NCI-H1105 (cell line): ENCODE data around the gene GNAT2.

Experiments
- DNase-seq: peaks from one replicate; lab custom pipeline; 2025; lab: John Stamatoyannopoulos, UW

GNAT2 gene

DNA sequence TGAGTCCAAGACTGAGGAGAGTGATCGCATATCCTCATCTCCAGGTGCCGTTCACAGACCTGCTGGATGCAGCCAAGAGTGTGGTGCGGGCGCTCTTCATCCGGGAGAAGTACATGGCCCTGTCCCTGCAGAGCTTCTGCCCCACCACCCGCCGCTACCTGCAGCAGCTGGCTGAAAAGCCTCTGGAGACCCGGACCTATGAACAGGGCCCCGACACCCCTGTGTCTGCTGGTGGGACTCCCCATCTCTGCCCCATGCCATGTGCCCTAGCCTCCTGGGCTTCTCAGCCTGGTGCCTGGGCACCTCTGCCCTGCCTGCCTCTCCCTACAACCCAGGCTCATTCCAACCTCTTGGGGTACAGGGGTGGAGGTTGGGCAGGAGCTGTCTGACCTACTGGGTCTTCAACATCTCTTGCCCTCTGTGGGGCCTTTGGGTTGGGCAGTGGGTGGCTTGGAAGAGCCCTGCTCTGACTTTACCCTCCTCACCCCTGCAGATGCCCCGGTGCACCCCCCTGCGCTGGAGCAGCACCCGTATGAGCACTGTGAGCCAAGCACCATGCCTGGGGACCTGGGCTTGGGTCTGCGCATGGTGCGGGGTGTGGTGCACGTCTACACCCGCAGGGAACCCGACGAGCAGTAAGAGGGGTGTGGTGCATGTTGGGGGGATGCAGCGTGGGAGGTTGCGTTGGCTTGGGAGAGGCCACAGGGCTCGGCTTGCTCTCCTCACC lies 7.4 kb upstream of the GNAT2 start:
- DNase-seq = no peak

DNA sequence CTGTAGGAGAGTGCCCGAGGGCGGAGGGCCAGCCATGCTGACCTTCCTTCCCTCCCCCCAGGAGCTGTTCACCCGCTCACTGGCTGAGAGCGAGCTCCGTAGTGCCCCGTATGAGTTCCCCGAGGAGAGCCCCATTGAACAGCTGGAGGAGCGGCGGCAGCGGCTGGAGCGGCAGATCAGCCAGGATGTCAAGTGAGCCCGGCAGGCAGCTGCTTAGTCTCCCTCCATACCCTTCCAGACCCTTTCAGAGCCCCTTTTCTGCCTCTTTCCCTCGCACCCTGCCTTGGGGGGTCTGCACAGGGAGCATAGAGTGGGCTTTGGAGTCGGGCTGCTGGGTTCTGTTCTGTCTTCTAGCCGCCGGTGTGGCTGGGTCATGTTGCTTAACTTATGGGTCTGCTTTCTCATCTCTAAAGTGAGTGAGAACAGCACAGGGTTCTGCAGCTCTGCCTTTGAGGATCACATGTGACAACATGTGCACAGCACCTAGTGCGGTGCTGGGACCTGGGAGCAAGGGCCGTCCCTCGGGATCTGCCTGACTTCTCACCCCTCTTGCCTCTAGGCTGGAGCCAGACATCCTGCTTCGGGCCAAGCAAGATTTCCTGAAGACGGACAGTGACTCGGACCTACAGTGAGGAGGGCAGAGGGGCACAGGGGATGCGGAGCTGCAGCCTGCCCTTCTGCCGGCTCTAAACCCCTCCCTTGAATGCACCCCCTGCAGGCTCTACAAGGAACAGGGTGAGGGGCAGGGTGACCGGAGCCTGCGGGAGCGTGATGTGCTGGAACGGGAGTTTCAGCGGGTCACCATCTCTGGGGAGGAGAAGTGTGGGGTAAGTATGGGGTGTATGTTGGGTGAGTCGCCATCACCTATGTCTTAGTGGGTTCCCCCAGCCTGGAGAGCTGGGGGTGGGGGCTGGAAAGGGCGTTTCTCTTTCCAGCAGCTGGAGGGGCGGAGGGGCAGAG lies 6.5 kb upstream of the GNAT2 start:
- no peak for DNase-seq

DNA sequence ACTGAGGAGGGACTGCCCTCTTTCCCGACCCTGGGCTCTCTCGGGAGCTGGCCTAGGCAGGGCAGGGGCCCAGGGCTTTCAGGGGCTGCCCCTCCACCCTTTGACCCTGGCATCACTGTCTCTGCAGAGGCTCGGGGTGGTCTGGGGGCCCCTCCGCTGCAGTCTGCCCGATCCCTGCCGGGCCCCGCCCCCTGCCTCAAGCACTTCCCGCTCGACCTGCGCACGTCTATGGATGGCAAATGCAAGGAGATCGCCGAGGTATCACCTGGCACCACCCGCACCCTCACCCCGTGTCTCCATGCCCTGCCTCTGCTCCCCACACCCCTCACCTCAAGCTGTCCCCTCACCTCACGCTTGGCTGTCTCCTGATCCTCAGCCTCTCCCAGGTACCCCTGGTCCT lies 5.8 kb upstream of the GNAT2 start:
- DNase-seq = no peak

DNA sequence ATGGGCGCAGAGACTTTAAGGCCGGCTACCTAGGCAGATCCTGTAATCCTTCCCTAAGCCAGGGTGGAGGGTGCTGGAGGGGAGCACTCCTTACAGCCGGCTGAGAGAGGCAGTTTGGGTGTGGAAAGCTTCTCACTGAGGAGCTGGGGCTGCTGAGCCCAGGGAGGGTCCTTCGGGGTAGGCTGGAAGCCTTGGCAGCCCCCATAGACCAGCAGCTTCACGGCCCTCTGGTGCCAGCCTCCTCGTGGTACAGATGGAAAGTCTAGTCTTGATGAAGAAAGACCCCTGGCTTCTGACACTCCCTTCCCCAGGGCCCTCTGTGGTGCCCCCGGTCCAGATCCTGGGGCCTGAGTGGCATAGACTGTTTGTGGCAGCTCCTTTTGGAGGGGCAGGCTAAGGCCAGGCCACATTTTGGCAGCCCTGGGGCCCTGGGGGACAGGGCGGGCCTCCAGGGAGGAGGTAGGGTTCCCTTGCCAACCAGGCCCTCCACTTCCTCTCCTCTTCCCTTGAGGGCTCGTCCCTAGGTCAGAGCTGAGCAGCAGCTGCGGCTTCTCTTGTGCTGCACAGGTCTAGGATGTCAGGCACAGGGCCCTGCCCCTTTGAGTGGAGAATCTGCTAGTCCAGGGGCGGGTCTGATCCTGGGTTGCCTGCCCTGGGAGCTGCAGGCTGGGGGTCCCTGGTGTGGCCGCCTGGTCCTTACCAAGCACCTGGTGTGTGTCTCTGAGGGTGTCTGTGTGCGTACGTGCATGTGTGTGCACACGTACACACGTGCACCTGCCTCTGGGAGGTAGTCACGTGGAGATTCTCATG lies 5.0 kb upstream of the GNAT2 start:
- DNase-seq = no peak

DNA sequence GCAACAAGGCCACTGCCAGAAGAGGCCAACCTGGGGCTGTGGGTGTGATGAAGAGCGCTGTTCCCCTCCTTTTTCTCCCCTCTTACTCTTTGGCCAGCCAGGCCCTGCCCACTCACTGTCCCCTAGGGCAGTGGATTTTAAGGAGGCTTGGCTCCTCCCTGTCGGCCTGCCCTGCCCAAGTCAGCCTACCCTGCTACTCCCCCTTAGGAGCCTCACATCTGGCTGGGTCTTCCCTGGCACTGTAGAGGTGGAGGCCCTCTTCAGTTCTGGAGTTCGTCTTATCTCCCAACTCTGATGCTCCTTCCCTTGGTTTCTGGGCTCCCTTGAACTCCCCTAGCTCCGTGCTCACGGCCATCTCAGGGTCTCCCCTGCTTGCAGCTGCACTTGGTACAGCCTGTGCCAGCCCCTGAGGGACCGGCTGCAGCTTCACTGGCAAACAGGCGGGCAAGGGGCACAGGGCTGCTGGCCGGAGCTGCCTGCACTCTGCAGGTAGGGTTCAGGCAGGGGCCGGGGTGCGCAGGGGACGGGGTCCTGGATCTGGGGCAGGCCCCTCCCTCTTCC lies 4.3 kb upstream of the GNAT2 start:
- DNase-seq = no peak

DNA sequence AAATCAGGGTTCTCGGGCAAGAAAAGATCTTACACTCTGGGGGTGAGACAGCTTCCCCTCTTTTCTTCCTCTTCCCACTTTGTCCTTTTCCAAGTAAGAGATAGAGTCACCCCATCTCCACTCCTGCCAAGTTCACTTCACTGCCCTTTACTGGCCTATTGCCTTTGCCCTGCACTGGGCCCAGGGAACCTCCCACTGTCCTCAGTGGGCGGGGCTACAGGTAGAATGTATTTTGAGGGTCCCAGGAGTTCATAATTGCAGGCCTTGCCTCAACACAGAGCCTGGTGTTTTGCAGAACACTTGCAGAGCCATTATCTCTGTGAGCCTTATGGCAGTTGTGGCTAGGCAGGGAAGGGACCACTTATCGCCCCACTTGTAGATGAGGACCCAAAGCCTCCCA lies 3.5 kb upstream of the GNAT2 start:
- no peak for DNase-seq

DNA sequence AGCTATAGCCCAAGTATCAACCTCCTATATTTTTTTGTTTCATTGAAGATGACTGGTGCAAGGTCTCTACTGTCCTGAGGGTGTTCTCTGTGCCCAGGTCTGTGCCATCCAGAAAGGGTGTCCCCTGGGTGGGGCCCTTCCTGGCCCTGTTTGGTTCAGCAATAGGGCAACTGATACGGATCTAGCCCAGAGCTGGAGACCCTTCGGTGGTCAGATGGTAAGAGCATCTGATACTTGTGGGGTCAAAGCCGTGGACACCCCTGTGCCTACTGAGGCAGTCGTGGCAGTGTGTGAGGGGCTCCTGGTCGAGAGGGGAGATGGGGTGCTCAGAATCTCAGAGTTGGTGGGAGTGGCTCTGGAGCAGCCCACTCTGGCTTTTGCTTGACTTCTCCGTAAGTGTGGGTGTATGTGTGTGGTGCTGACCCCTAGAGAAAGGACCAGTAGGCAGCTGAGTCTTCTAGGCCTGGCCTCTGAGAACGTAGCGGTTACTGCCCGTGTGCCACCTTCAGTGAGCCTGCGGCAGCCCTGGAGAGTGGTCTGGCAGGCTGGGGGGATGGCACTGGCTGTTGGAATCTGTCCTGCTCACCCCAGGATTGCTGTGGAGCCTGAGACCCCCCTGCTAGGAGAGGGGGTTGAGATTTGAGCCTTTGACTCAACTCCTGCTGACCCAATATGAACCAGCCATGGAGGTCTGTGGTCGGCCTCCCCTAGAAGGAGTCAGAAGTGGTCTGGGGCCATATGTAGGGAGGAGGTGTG lies 2.9 kb upstream of the GNAT2 start:
- DNase-seq = no peak

DNA sequence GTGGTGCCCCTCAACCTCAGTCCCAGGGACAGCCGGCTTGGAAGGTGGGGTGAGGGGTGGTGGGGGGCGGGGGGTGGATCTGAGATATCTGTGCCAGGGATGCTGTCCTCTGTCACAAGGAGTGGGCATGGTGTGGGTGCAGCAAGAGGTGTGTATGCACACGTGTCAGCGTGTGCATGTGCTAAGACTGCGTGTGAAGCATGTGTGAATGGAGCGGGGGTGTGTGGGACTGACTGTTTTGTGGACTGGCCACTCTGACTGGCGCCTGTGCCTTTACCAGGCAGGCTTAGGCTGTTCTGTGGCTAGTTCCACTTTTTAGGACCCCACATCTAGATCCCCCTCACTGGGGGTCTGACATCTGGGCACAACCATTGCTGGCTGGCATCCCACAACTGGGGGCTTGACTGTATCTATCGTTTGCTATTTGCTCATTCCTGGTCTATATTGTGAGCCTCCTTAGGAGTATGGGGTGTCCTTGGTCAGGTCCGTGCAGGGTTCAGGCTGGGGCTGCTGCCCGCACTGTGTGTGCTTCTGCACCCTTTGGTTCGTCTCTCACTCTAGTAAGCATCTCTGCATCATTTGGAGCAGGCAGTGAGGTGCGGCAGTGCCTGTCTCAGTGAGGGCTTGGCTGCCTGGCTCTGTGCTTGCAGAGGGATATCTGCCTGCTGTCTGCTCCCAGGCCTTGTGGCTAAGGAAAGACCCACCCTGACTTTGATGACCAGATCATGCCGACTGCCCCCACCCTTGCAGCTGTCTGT lies 2.1 kb upstream of the GNAT2 start:
- DNase-seq = no peak

DNA sequence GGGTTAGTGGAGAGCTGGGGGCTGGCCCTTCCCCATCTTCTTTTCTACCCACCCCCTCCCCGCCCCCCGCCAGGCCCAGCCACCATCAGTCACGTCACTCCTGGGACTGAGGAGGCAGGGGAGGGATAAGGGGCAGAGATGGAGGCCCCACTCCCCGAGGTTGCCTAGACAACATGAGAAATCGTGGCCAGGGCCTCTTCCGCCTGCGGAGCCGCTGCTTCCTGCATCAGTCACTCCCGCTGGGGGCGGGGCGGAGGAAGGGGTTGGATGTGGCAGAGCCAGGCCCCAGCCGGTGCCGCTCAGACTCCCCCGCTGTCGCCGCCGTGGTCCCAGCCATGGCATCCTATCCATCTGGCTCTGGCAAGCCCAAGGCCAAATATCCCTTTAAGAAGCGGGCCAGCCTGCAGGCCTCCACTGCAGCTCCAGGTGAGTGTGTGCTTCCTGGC lies 1.4 kb upstream of the GNAT2 start:
- peak; percentile 90 for DNase-seq

DNA sequence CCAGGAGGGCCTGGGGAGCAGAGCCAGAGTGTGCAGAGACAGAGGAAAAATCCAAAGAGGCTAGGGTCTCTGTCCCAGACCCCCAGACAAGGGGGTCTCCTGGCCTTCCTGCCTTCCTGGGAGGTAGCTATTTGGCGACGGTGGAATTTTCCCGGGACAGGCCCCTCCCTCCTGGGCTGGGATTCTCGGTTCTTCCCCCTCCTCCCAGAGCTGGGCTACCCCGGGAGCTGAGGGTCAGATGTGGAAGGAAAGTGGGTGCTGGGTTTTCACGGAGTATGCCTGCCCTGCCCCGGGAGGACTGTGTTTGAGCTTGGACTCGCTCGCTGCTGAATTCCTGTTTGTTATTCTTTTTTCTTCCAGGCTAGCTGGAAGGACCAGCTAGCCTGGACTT lies 980 bp upstream of the GNAT2 start:
- DNase-seq = no peak

DNA sequence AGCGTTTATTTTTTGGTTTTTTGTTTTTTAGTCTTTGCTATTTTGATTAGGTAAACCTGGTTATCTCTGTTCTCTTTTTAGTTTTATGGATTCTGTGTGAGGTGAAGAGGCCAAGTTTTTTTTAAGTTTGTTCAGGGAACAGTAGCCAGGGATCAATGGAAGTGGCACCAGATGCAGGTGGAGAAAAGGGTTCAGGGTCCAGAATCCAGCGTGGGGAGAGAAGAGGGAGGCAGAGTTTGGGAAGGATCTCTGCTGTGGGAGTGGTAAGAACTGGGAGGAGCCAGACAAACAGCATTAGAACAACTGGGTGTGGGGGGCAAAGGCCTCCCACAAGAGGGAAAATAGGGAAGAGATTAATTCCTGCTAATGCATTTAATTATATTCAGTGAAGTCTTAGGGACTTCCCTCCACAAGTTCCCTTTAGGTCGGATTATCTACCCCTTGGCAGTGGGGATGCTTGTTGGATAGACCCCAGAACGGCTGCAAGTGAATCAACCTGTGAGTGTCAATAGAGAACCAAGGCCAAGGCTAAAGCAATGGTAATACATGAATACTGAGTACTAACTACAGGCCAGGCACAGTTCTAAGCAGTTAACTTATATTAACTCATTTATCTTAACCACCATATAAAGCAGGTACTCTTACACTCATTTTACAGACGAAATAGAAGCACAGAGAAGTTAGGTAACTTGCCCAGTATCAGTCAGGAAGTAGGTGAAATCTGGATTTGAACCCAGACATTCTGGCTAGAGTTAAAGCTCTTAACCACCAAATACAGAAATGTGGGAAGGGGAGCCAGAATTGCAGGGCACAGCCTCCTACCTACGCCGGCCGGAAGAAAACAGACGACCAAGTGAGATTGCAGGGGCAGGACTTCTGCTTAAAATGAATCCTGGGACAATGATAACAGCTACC lies 498 bp downstream of the GNAT2 start:
- no peak for DNase-seq

DNA sequence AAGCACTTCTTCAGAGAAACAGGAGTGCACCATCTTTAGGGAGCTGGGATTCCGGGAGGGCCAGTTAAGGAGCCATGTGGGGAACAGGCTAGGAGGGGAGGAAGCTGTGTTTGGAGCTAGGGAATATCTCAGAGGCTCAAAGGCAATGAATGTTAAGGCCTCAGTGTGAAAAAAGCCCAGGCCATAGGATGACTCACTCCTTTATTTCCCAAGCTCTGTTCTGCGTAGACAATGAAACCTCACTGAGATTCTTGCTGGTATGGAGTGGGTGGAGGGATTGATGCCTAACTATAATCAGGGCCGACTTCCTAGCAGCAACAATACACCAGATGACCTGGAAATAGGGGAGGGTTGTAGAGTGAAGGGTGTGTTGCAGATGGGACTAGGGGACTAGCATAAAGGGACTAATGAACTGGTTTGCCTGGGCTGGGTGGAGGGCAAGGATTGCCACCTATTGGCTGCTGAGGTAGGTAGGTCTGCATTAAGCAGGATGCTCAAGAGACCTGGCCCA lies 2.1 kb downstream of the GNAT2 start:
- DNase-seq = no peak

DNA sequence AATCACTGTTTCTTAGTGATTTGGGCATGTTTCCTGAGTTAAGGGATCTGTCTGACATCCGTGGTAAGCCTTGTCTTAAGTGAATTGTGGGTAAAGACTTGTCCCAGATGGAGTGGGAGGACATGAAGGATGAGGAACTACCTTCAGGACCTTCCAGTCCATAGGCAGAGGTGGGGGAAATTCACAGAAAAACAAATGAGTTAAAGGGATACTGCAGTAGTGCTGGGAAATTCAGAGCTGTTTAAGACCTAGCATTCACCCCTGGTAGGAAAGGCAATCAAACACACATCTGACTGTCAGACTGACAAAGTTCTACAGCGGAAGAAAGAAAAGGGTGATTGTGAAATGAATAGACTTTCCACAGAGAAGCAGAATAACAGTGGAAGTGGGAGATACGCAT lies 3.0 kb downstream of the GNAT2 start:
- DNase-seq = no peak

DNA sequence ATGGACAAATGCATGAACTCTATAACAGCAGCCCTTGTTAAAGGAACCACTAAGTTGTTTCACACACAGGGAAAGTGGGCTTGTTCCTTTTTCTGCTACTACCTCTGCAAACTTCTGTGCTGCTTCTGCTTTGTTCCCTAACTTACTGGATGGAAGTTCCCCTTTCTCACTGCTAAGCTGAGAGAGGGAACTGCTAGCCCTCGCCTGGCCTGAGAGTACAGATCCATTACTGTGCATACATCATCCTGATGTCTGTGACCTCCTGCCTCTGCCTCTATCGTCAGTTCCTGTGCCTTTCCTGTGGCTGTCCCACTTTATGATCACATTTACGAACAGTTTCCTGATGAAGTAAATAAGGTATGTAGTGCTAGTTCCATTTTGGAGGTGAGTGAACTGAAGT lies 3.5 kb downstream of the GNAT2 start:
- DNase-seq = no peak

DNA sequence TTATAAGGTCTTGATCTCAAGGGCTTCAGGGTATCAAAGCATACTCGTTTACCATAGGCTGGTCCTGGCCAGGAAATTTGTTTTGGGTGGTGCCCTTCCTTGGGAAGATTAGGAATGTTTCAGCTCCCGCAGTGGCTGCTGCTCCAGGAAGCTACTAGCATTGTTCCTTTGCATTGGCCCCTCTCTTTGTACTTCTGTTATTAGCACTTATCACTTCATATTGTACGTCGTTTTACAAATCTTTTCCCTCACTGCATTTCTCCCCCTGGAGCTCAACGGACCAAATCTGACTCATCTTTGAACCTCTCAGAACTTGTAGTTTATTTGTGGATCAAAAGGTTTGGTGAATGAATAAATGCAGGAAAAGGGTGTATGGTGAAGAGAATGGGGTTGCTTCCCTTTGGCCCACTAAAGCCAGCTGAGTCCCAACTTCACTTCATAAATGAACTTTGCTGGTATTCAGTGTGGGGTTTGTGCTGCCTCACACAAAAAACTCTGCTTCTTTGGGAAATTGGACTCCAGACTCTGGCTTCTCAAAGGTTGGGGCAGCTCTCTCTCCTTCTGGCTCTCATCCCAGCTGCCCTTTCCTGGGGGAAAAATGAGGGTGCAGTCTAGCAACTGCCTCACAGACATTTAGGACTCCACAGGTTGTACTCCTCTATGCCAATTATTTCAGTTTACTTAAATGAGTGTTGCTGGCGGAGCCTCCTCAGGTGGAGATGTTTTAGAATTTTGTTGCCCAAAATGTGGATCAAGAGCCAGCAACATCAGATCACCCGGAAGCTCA lies 5.9 kb downstream of the GNAT2 start:
- no peak for DNase-seq

DNA sequence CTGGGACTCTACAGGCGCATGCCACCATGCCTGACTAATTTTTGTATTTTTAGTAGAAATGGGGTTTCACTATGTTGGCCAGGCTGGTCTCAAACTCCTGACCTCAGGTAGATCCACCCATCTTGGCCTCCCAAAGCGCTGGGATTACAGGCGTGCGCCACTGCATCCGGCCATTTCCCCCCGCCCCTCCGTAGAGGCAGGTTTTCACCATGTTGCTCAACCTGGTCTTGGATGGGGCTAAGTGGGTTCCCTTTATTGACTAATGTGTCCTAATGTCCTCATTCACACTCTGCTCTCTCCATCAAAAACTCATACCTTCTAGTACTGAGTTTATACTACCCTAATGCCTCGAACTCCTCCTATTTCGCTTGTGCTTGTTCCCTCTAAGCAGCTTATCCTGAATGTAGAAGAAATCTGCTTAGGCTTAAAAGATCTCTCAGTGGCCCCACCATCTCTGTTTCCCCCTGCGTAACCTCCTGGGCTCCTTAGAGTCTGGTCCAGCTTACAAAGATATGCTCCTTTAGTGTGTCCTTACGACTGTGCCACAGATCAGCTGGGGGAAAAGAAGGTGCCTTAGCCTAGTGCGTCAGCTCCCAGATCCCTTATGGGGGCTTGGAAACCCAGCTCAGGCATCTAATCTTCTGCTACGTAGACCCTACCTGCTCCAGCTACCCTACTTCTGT lies 8.0 kb downstream of the GNAT2 start:
- no peak for DNase-seq

DNA sequence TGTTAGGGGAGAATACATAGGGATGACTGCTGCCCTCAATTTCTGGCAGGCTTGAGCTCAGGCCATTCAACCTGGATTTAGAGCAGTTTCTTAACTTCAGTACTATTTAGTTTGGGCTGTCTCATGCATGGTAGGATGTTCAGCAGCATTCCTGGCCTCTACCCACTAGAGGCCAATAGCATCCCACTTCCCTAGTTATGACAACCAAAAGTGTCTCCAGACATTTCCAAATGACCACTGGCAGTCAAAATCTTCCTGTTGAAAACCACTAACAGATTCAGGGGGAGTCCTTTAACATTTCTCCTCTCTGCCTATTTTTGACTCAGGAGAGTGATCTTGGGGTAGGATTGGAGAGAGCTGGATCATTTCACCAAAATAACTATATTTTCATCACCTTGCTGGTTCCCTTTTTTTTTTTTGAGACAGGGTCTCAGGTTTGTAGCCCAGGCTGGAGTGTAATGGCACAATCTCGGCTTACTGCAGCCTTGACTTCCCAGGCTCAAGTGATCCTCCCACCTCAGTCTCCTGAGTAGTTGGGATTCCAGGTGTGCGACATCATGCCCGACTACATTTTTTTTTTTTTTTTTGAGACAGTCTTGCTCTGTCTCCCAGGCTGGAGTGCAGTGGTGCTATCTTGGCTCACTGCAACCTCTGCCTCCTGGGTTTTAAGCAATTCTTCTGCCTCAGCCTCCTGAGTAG lies 8.7 kb downstream of the GNAT2 start:
- DNase-seq = no peak
